KMS-11 (cell line): Measurements from ENCODE around the gene IGSF8.

ENCODE experiments used
- H2AFZ ChIP-seq: fragments of 200-600 bp; sonication (generic); 2 replicates; pipeline ENCODE4 v1.6.1; 2016; ENCODE audit warnings: antibody characterized with exemption, mixed run types, low read depth
- H3K27ac ChIP-seq: fragments of 200-600 bp; sonication (generic); 2 replicates; pipeline ENCODE4 v1.6.1; 2016; ENCODE audit warnings: mild to moderate bottlenecking, mixed run types
- H3K27me3 ChIP-seq: fragments of 200-600 bp; sonication (generic); 2 replicates; pipeline ENCODE4 v1.6.1; 2017; ENCODE audit warnings: mild to moderate bottlenecking, low read depth, mixed run types, moderate library complexity; ENCODE audit not compliant: insufficient read depth
- H3K36me3 ChIP-seq: fragments of 200-600 bp; sonication (generic); 2 replicates; pipeline ENCODE4 v1.6.1; 2017; ENCODE audit warnings: mild to moderate bottlenecking, mixed run types; ENCODE audit not compliant: insufficient read depth
- H3K4me1 ChIP-seq: fragments of 200-600 bp; sonication (generic); 2 replicates; pipeline ENCODE4 v1.6.1; 2016; ENCODE audit warnings: mild to moderate bottlenecking, low read depth, mixed run types; ENCODE audit not compliant: poor library complexity, severe bottlenecking
- H3K4me2 ChIP-seq: fragments of 200-600 bp; sonication (generic); 2 replicates; pipeline ENCODE4 v1.7.0; 2016; ENCODE audit warnings: mild to moderate bottlenecking, mixed run types
- H3K4me3 ChIP-seq: fragments of 200-600 bp; sonication (generic); IDR thresholded peaks from 2 replicates; pipeline ENCODE4 v1.6.1; 2017; ENCODE audit warnings: low read depth, low read length, mixed read lengths; ENCODE audit not compliant: insufficient read depth
- H3K79me2 ChIP-seq: fragments of 200-600 bp; sonication (generic); 2 replicates; pipeline ENCODE4 v1.6.1; 2016; ENCODE audit warnings: low read depth, mixed run types; ENCODE audit not compliant: insufficient read depth
- H3K9ac ChIP-seq: fragments of 200-600 bp; sonication (generic); 2 replicates; pipeline ENCODE4 v1.6.1; 2016; ENCODE audit warnings: mild to moderate bottlenecking, mixed run types
- H4K20me1 ChIP-seq: fragments of 200-600 bp; sonication (generic); 2 replicates; pipeline ENCODE4 v1.6.1; 2016; ENCODE audit warnings: mild to moderate bottlenecking, mixed run types; ENCODE audit not compliant: insufficient read depth
- TF ChIP-seq, protein P1 (sequence below): fragments of 200-600 bp; sonication (generic); conservative IDR thresholded peaks from 2 replicates; pipeline ENCODE4 v1.6.1; 2017; ENCODE audit warnings: low read depth, mild to moderate bottlenecking, antibody characterized with exemption, low read length, moderate library complexity, mixed read lengths

Gene IGSF8

DNA sequence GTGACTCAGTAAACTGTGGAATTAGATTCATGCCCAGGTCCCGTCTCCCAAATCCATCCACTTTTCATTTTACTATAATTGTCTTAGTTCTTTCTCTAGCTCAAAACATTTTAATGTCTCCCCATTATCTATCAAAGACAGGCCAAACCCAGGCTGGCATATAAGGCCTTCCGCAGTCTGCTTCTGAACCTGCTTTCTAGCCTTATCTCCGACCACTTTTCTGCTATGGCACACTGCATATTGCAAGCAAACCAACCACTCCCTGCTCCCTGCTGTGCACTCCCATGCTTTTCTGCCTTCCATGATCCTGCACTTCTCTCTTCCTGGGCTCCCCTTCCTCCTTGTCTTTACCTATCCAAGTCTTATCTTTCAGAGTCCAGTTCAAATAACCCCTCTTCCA is 49.3 kb downstream of the IGSF8 start:
- H4K20me1 ChIP-seq, result no peaks in the 10 kb centered on the region
- H3K79me2 ChIP-seq, result no peaks in the 10 kb centered on the region
- H3K4me2 ChIP-seq, result no peak overlapping the region
- H3K9ac ChIP-seq, result no peak overlapping the region
- H3K27me3 ChIP-seq, result peaks cover 5% of the 10 kb centered on the region; the same call in 1 of the 2 replicates
- H3K4me1 ChIP-seq, result peaks cover 32% of the 10 kb centered on the region
- H3K4me3 ChIP-seq, result no peak overlapping the region
- H3K27ac ChIP-seq, result no peak overlapping the region
- H2AFZ ChIP-seq, result no peak overlapping the region
- TF ChIP-seq, protein P1, sequence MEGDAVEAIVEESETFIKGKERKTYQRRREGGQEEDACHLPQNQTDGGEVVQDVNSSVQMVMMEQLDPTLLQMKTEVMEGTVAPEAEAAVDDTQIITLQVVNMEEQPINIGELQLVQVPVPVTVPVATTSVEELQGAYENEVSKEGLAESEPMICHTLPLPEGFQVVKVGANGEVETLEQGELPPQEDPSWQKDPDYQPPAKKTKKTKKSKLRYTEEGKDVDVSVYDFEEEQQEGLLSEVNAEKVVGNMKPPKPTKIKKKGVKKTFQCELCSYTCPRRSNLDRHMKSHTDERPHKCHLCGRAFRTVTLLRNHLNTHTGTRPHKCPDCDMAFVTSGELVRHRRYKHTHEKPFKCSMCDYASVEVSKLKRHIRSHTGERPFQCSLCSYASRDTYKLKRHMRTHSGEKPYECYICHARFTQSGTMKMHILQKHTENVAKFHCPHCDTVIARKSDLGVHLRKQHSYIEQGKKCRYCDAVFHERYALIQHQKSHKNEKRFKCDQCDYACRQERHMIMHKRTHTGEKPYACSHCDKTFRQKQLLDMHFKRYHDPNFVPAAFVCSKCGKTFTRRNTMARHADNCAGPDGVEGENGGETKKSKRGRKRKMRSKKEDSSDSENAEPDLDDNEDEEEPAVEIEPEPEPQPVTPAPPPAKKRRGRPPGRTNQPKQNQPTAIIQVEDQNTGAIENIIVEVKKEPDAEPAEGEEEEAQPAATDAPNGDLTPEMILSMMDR, result no peak
- H3K36me3 ChIP-seq, result no peaks in the 10 kb centered on the region

- Histone ChIP-seq H3K79me2 (no peaks in the 10 kb centered on the region), H3K36me3 (no peaks in the 10 kb centered on the region), H3K27me3 (peaks cover 5% of the 10 kb centered on the region; the same call in 1 of the 2 replicates), H2AFZ (no peak overlapping the region), H3K4me2 (no peak overlapping the region; the same call in 1 of the 2 replicates), H3K4me3 (no peak overlapping the region), H3K4me1 (peaks cover 32% of the 10 kb centered on the region), H3K9ac (no peak overlapping the region), H4K20me1 (no peaks in the 10 kb centered on the region), H3K27ac (no peak overlapping the region)
- TF ChIP-seq, protein P1, result no peak
Observed at GRCh38 chr1:160048335-160048734, 50.1 kb downstream of the IGSF8 start.

DNA sequence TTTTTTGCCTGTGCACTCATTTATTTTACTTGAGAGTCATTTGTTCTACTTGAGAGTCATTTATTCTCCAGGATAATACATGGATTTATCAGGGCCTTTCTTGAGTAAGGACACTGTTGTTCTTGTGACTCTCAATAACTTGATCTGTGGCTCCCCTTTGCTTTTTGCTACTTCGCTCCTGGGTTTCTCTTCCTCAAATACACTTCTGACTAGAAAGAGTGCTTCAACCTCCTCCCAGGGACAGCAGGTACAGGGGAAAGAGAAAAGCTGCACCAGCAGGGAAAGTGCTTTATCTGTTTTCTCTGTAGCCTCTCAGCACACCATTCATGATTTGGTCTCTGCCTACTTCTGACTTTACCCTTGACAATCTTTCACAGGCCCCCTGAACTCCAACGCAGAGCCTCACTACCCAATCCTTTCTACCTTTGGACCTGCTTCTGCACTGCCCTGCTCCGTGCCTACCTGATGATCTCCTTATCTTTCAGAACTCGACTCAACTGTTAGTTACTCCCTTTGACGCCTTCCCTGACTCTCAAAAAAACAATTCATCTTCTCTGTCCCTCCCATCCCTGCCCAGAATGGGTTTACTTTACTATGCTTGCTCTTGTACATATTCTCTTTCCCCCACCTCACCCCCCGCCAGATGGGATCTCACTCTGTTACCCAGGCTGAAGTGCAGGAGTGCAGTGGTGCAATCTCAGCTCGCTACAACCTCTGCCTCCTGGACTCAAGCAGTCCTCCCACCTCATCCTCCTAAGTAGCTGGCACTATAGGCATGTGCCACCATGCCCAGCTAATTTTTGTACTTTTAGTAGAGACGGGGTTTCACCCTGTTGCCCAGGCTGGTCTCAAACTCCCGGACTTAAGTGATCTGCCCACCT is 51.1 kb downstream of the IGSF8 start:
- Histone ChIP-seq H4K20me1 (no peaks in the 10 kb centered on the region), H3K9ac (peak overlapping the region; percentile 2; the same call in 1 of the 2 replicates), H3K27ac (no peak overlapping the region), H3K4me2 (peak overlapping the region; percentile 76), H3K4me1 (peaks cover 32% of the 10 kb centered on the region), H3K36me3 (no peaks in the 10 kb centered on the region), H3K27me3 (no peaks in the 10 kb centered on the region), H2AFZ (peak overlapping the region; percentile 68), H3K4me3 (peak overlapping the region; percentile 94), H3K79me2 (no peaks in the 10 kb centered on the region)
- TF ChIP-seq, protein P1, result no peak

DNA sequence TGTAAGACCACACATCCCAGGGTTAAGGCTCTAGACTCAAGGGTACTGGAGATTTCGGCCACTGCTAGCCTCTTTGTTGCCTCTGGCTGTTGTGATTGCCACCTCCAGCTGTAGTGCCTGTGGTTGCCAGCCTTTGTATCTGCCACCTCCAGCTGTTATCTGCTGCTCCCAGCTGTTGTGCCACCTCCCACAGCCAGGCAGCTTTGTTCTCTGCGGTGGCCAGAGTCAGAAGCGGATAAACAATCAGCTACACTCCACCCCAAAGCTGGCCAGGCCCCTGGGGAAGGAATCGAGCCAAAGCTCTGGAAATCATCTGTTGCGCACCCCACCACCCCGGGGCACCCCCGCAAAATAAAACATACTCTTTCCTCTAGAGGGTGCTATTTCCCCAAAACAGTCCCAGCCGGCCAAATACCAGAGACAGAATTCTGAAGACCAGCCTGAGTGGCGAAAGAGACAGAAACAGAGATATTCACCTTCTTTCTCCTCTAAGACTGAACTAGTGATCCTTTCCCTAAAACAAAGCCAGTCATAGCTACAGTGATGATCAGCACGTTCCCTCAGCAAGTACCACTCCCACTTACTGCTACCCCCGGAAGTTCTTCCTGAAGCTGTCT is 51.8 kb downstream of the IGSF8 start:
- H3K4me2 ChIP-seq, result peak overlapping the region; percentile 76

More for the DNA sequence above, 51.8 kb downstream of the IGSF8 start:
- peak overlapping the region; percentile 94 for H3K4me3 ChIP-seq
- H3K27ac ChIP-seq, result no peak overlapping the region
- H3K4me1 ChIP-seq, result peaks cover 32% of the 10 kb centered on the region
- peak overlapping the region; percentile 68 for H2AFZ ChIP-seq
- H4K20me1 ChIP-seq, result no peaks in the 10 kb centered on the region
- no peaks in the 10 kb centered on the region for H3K27me3 ChIP-seq
- TF ChIP-seq, protein P1, result peak; percentile 99
- no peaks in the 10 kb centered on the region for H3K79me2 ChIP-seq
- H3K36me3 ChIP-seq, result no peaks in the 10 kb centered on the region
- H3K9ac ChIP-seq, result peak overlapping the region; percentile 2; the same call in 1 of the 2 replicates
